Lower lobe of right lung (tissue), 2 donors: ENCODE measurements around the gene ASGR1. TPM values are rescaled to one million over a fixed set of nuclear protein-coding genes. Genes with fewer than 3 reads are reported as not detected.

ENCODE experiments used
- ATAC-seq, 2 donors: fragments of 200-7000 bp; cut with Tn5 transposase; one replicate each; pipeline ENCODE4 v1.9.1; 2020 to 2022; ENCODE audit warnings: mild to moderate bottlenecking in 2 of 2, moderate library complexity in 2 of 2
- DNase-seq: peaks from one replicate; pipeline ENCODE4 v3.0.0-alpha.2; 2020
- H3K27ac ChIP-seq: fragments of 200-600 bp; one replicate; pipeline ENCODE4 v1.8.0; 2022
- H3K27me3 ChIP-seq: fragments of 200-600 bp; one replicate; pipeline ENCODE4 v1.8.0; 2022; ENCODE audit warnings: low read depth
- H3K36me3 ChIP-seq: fragments of 200-600 bp; one replicate; pipeline ENCODE4 v1.8.0; 2022; ENCODE audit warnings: mild to moderate bottlenecking
- H3K4me1 ChIP-seq: fragments of 200-600 bp; one replicate; pipeline ENCODE4 v1.8.0; 2022
- H3K4me3 ChIP-seq: fragments of 200-600 bp; one replicate; pipeline ENCODE4 v1.8.0; 2022; ENCODE audit warnings: mild to moderate bottlenecking
- H3K9me3 ChIP-seq: fragments of 200-600 bp; one replicate; pipeline ENCODE4 v1.8.0; 2022
- CTCF ChIP-seq: fragments of 200-600 bp; IDR thresholded peaks from one replicate; pipeline ENCODE4 v1.8.0; 2022; ENCODE audit warnings: antibody characterized with exemption, mild to moderate bottlenecking
- intact Hi-C: fragments of 100-400 bp; cut with DNase I; formaldehyde crosslinking; loops from one replicate; pipeline ENCODE4 v1.11.0; 2022
- total RNA-seq: library from RNA; stranded (reverse); fragmentation: NEBNext Ultra II Directional; extraction: Animal tissue kit (Norgen Biotek cat#: 25700); gene quantifications from one replicate; pipeline ENCODE4 v1.2.1, GENCODE V29; 2021
- donor health status: DM: no; HTN: yes; CAD: no; lungs with severe emphysema.

Gene ASGR1
- total RNA-seq, 1 donor from 2014 or later: 5.1 TPM

GRCh38 chr17:7224661-7225111, 45.5 kb upstream of the ASGR1 start:
- Histone ChIP-seq H3K36me3 (peaks cover 84% of the 10 kb centered on the region), H3K9me3 (no peaks in the 10 kb centered on the region), H3K4me1 (peaks cover 14% of the 10 kb centered on the region), H3K4me3 (no peak overlapping the region), H3K27ac (no peak overlapping the region), H3K27me3 (no peaks in the 10 kb centered on the region)
- DNase-seq (no peak), ATAC-seq (no peak)
- intact Hi-C loops: no loop called here
- no peak for TF ChIP-seq CTCF

GRCh38 chr17:7224110-7224509, 44.9 kb upstream of the ASGR1 start:
- H3K36me3 ChIP-seq: peaks cover 79% of the 10 kb centered on the region
- TF ChIP-seq CTCF: no peak
- H3K27ac ChIP-seq: no peak overlapping the region
- H3K9me3 ChIP-seq: no peaks in the 10 kb centered on the region
- no peak for DNase-seq
- H3K4me3 ChIP-seq: no peak overlapping the region
- H3K27me3 ChIP-seq: no peaks in the 10 kb centered on the region
- no peak for ATAC-seq
- peaks cover 19% of the 10 kb centered on the region for H3K4me1 ChIP-seq
- intact Hi-C loops: no loop called here

- no peak for DNase-seq
- ATAC-seq: no peak
- Histone ChIP-seq H3K4me3 (no peak overlapping the region), H3K27me3 (no peaks in the 10 kb centered on the region), H3K4me1 (peaks cover 27% of the 10 kb centered on the region), H3K9me3 (no peaks in the 10 kb centered on the region), H3K27ac (no peak overlapping the region), H3K36me3 (peaks cover 71% of the 10 kb centered on the region)
- no peak for TF ChIP-seq CTCF
- intact Hi-C loops: no loop called here
Measured at GRCh38 chr17:7223375-7223774, 44.2 kb upstream of the ASGR1 start.

- intact Hi-C loops: no loop called here
- ATAC-seq: no peak
- H3K27ac ChIP-seq: no peak overlapping the region
Measured at GRCh38 chr17:7222972-7223292, 43.8 kb upstream of the ASGR1 start.

GRCh38 chr17:7222093-7222971, 43.2 kb upstream of the ASGR1 start:
- intact Hi-C loops: no loop called here
- no peak for TF ChIP-seq CTCF
- no peak overlapping the region for H3K27ac ChIP-seq
- ATAC-seq: no peak
- no peaks in the 10 kb centered on the region for H3K9me3 ChIP-seq
- H3K36me3 ChIP-seq: peaks cover 62% of the 10 kb centered on the region
- peaks cover 35% of the 10 kb centered on the region for H3K4me1 ChIP-seq
- no peak for DNase-seq
- H3K4me3 ChIP-seq: no peak overlapping the region
- H3K27me3 ChIP-seq: no peaks in the 10 kb centered on the region

More at GRCh38 chr17:7222972-7223292, 43.8 kb upstream of the ASGR1 start:
- Histone ChIP-seq H3K4me3 (no peak overlapping the region), H3K4me1 (peaks cover 31% of the 10 kb centered on the region), H3K9me3 (no peaks in the 10 kb centered on the region), H3K27me3 (no peaks in the 10 kb centered on the region), H3K36me3 (peaks cover 67% of the 10 kb centered on the region)
- no peak for DNase-seq
- TF ChIP-seq CTCF: no peak
